CD4-positive, alpha-beta T cell (primary cell): ENCODE results near the gene LCE6A. TPM values are rescaled to one million over a fixed set of nuclear protein-coding genes. Genes with fewer than 3 reads are reported as not detected.

Experiments used
- ATAC-seq: fragments of 200-7000 bp; cut with Tn5 transposase; one replicate; pipeline ENCODE4 v1.10.0; 2022; ENCODE audit warnings: mild to moderate bottlenecking; ENCODE audit not compliant: poor library complexity
- CTCF ChIA-PET: fragments of 350-600 bp; sonication (Branson Sonifier 250); formaldehyde crosslinking; loops from one replicate; lab custom pipeline; 2021; ENCODE audit warnings: antibody characterized with exemption, inconsistent platforms; lab: Charles Lee
- POLR2A ChIA-PET: fragments of 350-600 bp; sonication (Branson Sonifier 250); formaldehyde crosslinking; loops from one replicate; lab custom pipeline; 2021; ENCODE audit warnings: antibody characterized with exemption, inconsistent platforms; lab: Charles Lee
- DNase-seq, 14 experiments: peaks; one replicate each; pipeline ENCODE4 v3.0.0-alpha.2; 2013 to 2020; ENCODE audit warnings: mixed read lengths in 2 of 14
- H3K27ac ChIP-seq, 2 donors: one replicate each; pipeline versions ENCODE4 v1.5.1 to v1.7.0; 2013; ENCODE audit warnings: low read length in 2 of 2, low read depth in 1 of 2, mild to moderate bottlenecking in 1 of 2
- H3K27me3 ChIP-seq, 2 experiments: 1 replicate in 1 of 2; 2 replicates in 1 of 2; pipeline versions ENCODE4 v1.6.1 to v1.7.0; 2013; ENCODE audit warnings: low read length in 2 of 2, control low read depth in 1 of 2, mild to moderate bottlenecking in 1 of 2, moderate library complexity in 1 of 2; ENCODE audit not compliant: insufficient read depth in 2 of 2, control insufficient read depth in 1 of 2
- H3K36me3 ChIP-seq: one replicate; pipeline ENCODE4 v1.6.1; 2013; ENCODE audit warnings: low read length, control low read depth; ENCODE audit not compliant: insufficient read depth
- H3K4me1 ChIP-seq: one replicate; pipeline ENCODE4 v1.6.1; 2013; ENCODE audit warnings: low read length, control low read depth; ENCODE audit not compliant: insufficient read depth
- H3K4me3 ChIP-seq: one replicate; pipeline ENCODE4 v1.5.1; 2013; ENCODE audit warnings: mild to moderate bottlenecking, low read length, moderate library complexity
- H3K9me3 ChIP-seq, 2 experiments: 1 replicate in 1 of 2; 2 replicates in 1 of 2; pipeline versions ENCODE4 v1.6.1 to v1.7.0; 2013; ENCODE audit warnings: low read length in 2 of 2, mild to moderate bottlenecking in 2 of 2, control low read depth in 1 of 2, moderate library complexity in 1 of 2; ENCODE audit not compliant: control insufficient read depth in 1 of 2, insufficient read depth in 1 of 2
- H3K27ac Mint-ChIP-seq: one replicate; pipeline ENCODE4 v1.8.0; 2020; ENCODE audit warnings: mixed read lengths
- H3K27me3 Mint-ChIP-seq: one replicate; pipeline ENCODE4 v1.8.0; 2021; ENCODE audit warnings: mixed read lengths
- H3K36me3 Mint-ChIP-seq: one replicate; pipeline ENCODE4 v1.8.0; 2021; ENCODE audit warnings: low read depth, mixed read lengths
- H3K4me1 Mint-ChIP-seq: one replicate; pipeline ENCODE4 v1.8.0; 2021; ENCODE audit warnings: low read depth, mixed read lengths
- H3K4me3 Mint-ChIP-seq: one replicate; pipeline ENCODE4 v1.8.0; 2020; ENCODE audit warnings: mild to moderate bottlenecking, mixed read lengths
- H3K9me3 Mint-ChIP-seq: one replicate; pipeline ENCODE4 v1.8.0; 2020; ENCODE audit warnings: mixed read lengths
- CTCF ChIP-seq: fragments of 200-600 bp; IDR thresholded peaks from one replicate; pipeline ENCODE4 v1.8.0; 2022; ENCODE audit warnings: antibody characterized with exemption, mild to moderate bottlenecking
- intact Hi-C, 2 experiments: fragments of 100-400 bp; cut with DNase I in 1 of 2; cut with micrococcal nuclease in 1 of 2; formaldehyde crosslinking; loops; one replicate each; pipeline versions ENCODE4 v1.15.1 to v1.9.0; 2023 to 2025; cut with DNase I, micrococcal nuclease
- total RNA-seq, 174 experiments: library from RNA in 2 of 174; stranded (reverse) in 2 of 174; gene quantifications; one replicate each; pipeline ENCODE4 v1.2.3 and lab custom pipeline; 2021 to 2026

The LCE6A gene
- total RNA-seq, 2 experiments from 2014 or later = not detected

GRCh38 chr1:152801333-152801732, 41.3 kb upstream of the LCE6A start:
- no peaks in the 10 kb centered on the region for H3K36me3 ChIP-seq
- DNase-seq (no peak), ATAC-seq (no peak)
- Mint-ChIP-seq H3K9me3 (no peaks in the 10 kb centered on the region), H3K4me1 (no peaks in the 10 kb centered on the region), H3K27me3 (peaks cover 52% of the 10 kb centered on the region), H3K36me3 (no peaks in the 10 kb centered on the region), H3K27ac (no peak overlapping the region), H3K4me3 (no peak overlapping the region)
- intact Hi-C loops = no loop called here
- H3K27me3 ChIP-seq = peaks cover 4 to 7% of the 10 kb centered on the region in 2 experiments
- no peak for TF ChIP-seq CTCF
- no peaks in the 10 kb centered on the region for H3K9me3 ChIP-seq
- H3K27ac ChIP-seq = no peak overlapping the region
- no peaks in the 10 kb centered on the region for H3K4me1 ChIP-seq
- POLR2A ChIA-PET = no interaction called here
- CTCF ChIA-PET = no interaction called here
- no peak overlapping the region for H3K4me3 ChIP-seq

- peaks cover 35% of the 10 kb centered on the region for H3K27me3 Mint-ChIP-seq
- H3K27ac Mint-ChIP-seq = no peak within 1 kb of the TSS
- H3K27me3 ChIP-seq = peaks cover 5 to 11% of the 10 kb centered on the region in 2 experiments
- DNase-seq (no peak), ATAC-seq (no peak)
- no peaks in the 10 kb centered on the region for H3K9me3 Mint-ChIP-seq
- H3K36me3 ChIP-seq = no peaks in the 10 kb centered on the region
- no peaks in the 10 kb centered on the region for H3K36me3 Mint-ChIP-seq
- no peak within 1 kb of the TSS for H3K27ac ChIP-seq
- ChIA-PET POLR2A (no interaction called here), CTCF (no interaction called here)
- H3K9me3 ChIP-seq = no peaks in the 10 kb centered on the region
- no peaks in the 10 kb centered on the region for H3K4me1 ChIP-seq
- no peak for TF ChIP-seq CTCF
- H3K4me3 Mint-ChIP-seq = no peak within 1 kb of the TSS
- no peaks in the 10 kb centered on the region for H3K4me1 Mint-ChIP-seq
- intact Hi-C loops = no loop called here
- no peak within 1 kb of the TSS for H3K4me3 ChIP-seq
Measured at GRCh38 chr1:152806576-152806975, 36.1 kb upstream of the LCE6A start, which contains the start of gene LCE1C. Gene LCE1C (minus strand): TSS chr1:152806651. CDS start chr1:152805478, 1,173 bp downstream.

- Histone ChIP-seq H3K9me3 (no peaks in the 10 kb centered on the region), H3K36me3 (no peaks in the 10 kb centered on the region), H3K4me1 (no peaks in the 10 kb centered on the region), H3K4me3 (no peak overlapping the region), H3K27me3 (peaks cover 5 to 6% of the 10 kb centered on the region in 2 experiments), H3K27ac (no peak overlapping the region)
- no peak for ATAC-seq
- Mint-ChIP-seq H3K4me3 (no peak overlapping the region), H3K9me3 (peaks cover 3% of the 10 kb centered on the region), H3K4me1 (no peaks in the 10 kb centered on the region), H3K27me3 (peaks cover 24% of the 10 kb centered on the region), H3K36me3 (no peaks in the 10 kb centered on the region), H3K27ac (no peak overlapping the region)
- DNase-seq = no peak
- TF ChIP-seq CTCF = no peak
- POLR2A ChIA-PET = no interaction called here
- CTCF ChIA-PET = no interaction called here
- intact Hi-C loops = no loop called here
Measured at GRCh38 chr1:152811050-152811449, 31.6 kb upstream of the LCE6A start.
